K562 (cell line): ENCODE measurements around the gene ZNF672. TPM values are rescaled to one million over a fixed set of nuclear protein-coding genes. Genes with fewer than 3 reads are reported as not detected.

Experiments
- CAMTA2 ChIP-seq: fragments of 250-450 bp; sonication (Bioruptor Pico); conservative IDR thresholded peaks from 2 replicates; pipeline ENCODE4 v1.5.1; 2022
- CBFA2T2 ChIP-seq: fragments of 450-650 bp; conservative IDR thresholded peaks from 2 replicates; pipeline ENCODE4 v1.6.1; 2017; ENCODE audit warnings: mild to moderate bottlenecking
- EP300 ChIP-seq: IDR thresholded peaks from 2 replicates; pipeline ENCODE4 v1.6.1; 2012; ENCODE audit warnings: low read length, improper control_type of control experiment
- FOS ChIP-seq: IDR thresholded peaks from 3 replicates; pipeline ENCODE4 v1.6.1; 2011; ENCODE audit not compliant: insufficient read length; ENCODE audit errors: extremely low read depth
- FOXA3 ChIP-seq, 2 experiments: fragments of 450-650 bp in 1 of 2; sonication (generic) in 1 of 2; formaldehyde crosslinking; IDR thresholded peaks in 1 of 2; conservative IDR thresholded peaks in 1 of 2; 2 replicates each; pipeline versions ENCODE4 v1.4.0 to v1.8.0; 2020 to 2022; ENCODE audit warnings: mild to moderate bottlenecking in 2 of 2, missing genetic modification reagents in 1 of 2
- LEF1 ChIP-seq: fragments of 450-650 bp; IDR thresholded peaks from 2 replicates; pipeline ENCODE4 v1.6.1; 2016; ENCODE audit warnings: mild to moderate bottlenecking
- MEIS2 ChIP-seq: fragments of 450-650 bp; IDR thresholded peaks from 2 replicates; pipeline ENCODE4 v1.6.1; 2014; ENCODE audit warnings: mild to moderate bottlenecking; ENCODE audit not compliant: partially characterized antibody
- NCOR1 ChIP-seq: fragments of 450-650 bp; IDR thresholded peaks from 2 replicates; pipeline ENCODE4 v1.6.1; 2016; ENCODE audit warnings: mild to moderate bottlenecking, moderate library complexity
- NFIC ChIP-seq: fragments of 450-650 bp; IDR thresholded peaks from 2 replicates; pipeline ENCODE4 v1.6.1; 2017; ENCODE audit warnings: mild to moderate bottlenecking, inconsistent platforms
- SMARCC2 ChIP-seq: fragments of 450-650 bp; IDR thresholded peaks from 2 replicates; pipeline ENCODE4 v1.6.1; 2017; ENCODE audit warnings: antibody characterized with exemption, moderate library complexity, mild to moderate bottlenecking, low read depth
- SRSF7 ChIP-seq: fragments of 200-400 bp; formaldehyde crosslinking; optimal IDR thresholded peaks from 2 replicates; pipeline ENCODE3; 2017; ENCODE audit warnings: mild to moderate bottlenecking, low read depth, low read length
- STAT5A ChIP-seq: IDR thresholded peaks from 2 replicates; pipeline ENCODE4 v1.6.1; 2012; ENCODE audit warnings: low read length, inconsistent platforms, borderline replicate concordance
- TEAD1 ChIP-seq, 2 experiments: fragments of 450-650 bp in 1 of 2; sonication (generic) in 1 of 2; formaldehyde crosslinking; IDR thresholded peaks; 2 replicates each; pipeline versions ENCODE4 v1.4.0 to v1.8.0; 2020 to 2022; ENCODE audit warnings: mild to moderate bottlenecking in 2 of 2, missing genetic modification reagents in 1 of 2
- THAP12 ChIP-seq: fragments of 250-450 bp; sonication (Bioruptor Pico); IDR thresholded peaks from 2 replicates; pipeline ENCODE4 v1.9.0; 2021; ENCODE audit warnings: mild to moderate bottlenecking, inconsistent platforms
- ZNF232 ChIP-seq: sonication (generic); formaldehyde crosslinking; IDR thresholded peaks from 2 replicates; pipeline ENCODE4 v1.8.0; 2022; ENCODE audit warnings: mild to moderate bottlenecking, missing genetic modification reagents
- polyA plus RNA-seq, 8 experiments: library from polyadenylated mRNA; depleted of rRNA in 4 of 8; stranded (reverse) in 5 of 8; unstranded in 3 of 8; fragments of >200 nt; fragmentation: Nextera tagmentation in 2 of 8; fragmentation: Illumina TruSeq in 1 of 8; extraction: Ambion mirVana in 2 of 8; extraction: Trizol in 1 of 8; gene quantifications; 2 replicates each; pipeline versions ENCODE4 v1.2.1 to v1.2.3, GENCODE V29; 2011 to 2014; ENCODE audit warnings: inconsistent platforms in 1 of 8, missing spikeins in 1 of 8
- total RNA-seq, 7 experiments: library from RNA; depleted of rRNA in 6 of 7; stranded (reverse); fragments of >200 nt in 6 of 7; fragmentation: Illumina TruSeq in 2 of 7; extraction: Trizol in 2 of 7; gene quantifications; 2 replicates each; pipeline versions ENCODE4 v1.2.1 to v1.2.3, GENCODE V29; 2011 to 2021; ENCODE audit warnings: low replicate concordance in 1 of 7
- TF ChIP-seq, protein P1 (sequence below): fragments of 250-450 bp; sonication (Bioruptor Pico); IDR thresholded peaks from 2 replicates; pipeline ENCODE4 v1.5.0; 2021; ENCODE audit warnings: mild to moderate bottlenecking, moderate library complexity
- TF ChIP-seq, protein P2 (sequence below): fragments of 450-650 bp; IDR thresholded peaks from 2 replicates; pipeline ENCODE4 v1.6.1; 2016
- TF ChIP-seq, protein P3 (sequence below): fragments of 450-650 bp; formaldehyde crosslinking; IDR thresholded peaks from 2 replicates; pipeline ENCODE4 v1.4.0; 2020; ENCODE audit warnings: mild to moderate bottlenecking, moderate library complexity
- TF ChIP-seq, protein P4 (sequence below): fragments of 450-650 bp; IDR thresholded peaks from 2 replicates; pipeline ENCODE4 v1.6.1; 2016; ENCODE audit warnings: mild to moderate bottlenecking

The ZNF672 gene
- total and polyA plus RNA-seq, 9 of the 15 experiments (the other 6 are each of a cell fraction or from before 2014, with no cell fraction given), result 1.9 to 57.9 (median 24.1) TPM

DNA sequence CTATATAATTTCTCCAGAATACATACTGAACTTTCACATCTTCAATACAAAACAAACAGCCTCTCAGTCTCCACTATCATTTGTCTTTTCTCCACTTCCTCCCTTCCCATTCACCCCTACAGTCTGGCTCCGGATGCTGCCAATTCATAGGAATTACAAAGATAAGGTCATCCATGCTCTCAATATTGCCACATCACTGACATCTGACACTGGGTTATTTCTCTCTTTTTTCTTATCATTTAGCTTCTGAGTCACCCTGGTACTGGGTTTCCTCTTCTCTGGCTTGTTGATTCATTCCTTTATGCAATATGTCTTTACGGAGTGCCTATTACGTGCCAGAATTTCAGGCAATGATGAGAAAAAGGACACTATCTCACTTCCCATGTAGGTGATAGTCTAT is 9.2 kb upstream of the ZNF672 start (continued):
- TF ChIP-seq, protein P1, sequence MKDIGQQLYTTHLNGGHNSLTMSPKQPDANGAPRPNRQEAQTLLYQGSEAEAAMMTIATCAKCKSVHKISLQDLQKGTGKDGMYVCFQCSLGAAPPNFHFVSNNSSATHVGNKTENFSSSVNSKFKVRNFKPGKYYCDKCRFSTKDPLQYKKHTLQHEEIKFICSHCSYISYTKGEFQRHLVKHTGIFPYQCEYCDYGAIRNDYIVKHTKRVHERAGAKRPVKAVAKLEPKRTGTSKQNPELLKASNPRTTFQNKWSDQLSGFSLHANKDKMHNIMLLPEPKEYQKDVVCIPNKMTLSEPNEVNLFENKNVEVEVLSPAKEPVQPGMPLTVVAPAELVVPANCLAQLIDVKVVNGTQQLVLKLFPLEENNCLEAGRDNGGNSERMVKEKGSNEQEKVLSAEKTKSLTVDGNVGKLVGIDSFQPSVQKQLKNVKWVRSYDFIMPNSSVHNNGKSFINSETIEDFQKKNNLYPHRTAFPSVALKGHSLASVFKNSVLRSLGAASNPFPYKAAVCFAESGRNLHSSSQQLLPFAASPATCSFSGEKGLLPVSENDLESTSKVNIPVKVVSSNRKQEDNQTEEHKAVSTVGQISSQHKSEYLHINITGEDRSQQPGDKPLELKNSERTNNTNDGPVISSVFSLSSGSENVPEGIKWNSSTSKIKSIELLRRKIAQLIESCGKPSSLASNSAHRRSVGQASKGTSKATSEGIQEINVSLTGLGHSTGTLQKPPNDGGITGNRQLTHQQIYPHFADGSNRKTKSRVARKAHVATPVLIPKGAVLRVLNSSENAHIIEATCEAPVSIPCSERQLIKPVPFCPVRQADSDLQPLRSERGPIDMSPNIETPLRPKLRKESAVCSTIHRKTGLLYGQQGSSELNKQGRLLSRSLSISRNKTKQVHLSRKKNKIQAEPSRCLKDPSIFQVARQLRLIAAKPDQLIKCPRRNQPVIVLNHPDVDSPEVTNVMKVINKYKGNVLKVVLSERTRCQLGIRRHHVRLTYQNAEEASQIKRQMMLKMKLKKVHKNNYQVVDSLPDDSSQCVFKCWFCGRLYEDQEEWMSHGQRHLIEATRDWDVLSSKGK (CRISPR knock-in tag), result no peak
- TF ChIP-seq, protein P2, sequence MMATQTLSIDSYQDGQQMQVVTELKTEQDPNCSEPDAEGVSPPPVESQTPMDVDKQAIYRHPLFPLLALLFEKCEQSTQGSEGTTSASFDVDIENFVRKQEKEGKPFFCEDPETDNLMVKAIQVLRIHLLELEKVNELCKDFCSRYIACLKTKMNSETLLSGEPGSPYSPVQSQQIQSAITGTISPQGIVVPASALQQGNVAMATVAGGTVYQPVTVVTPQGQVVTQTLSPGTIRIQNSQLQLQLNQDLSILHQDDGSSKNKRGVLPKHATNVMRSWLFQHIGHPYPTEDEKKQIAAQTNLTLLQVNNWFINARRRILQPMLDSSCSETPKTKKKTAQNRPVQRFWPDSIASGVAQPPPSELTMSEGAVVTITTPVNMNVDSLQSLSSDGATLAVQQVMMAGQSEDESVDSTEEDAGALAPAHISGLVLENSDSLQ, result peak; percentile 82
- TF ChIP-seq THAP12 (CRISPR knock-in tag) (no peak), TEAD1 (CRISPR knock-in tag; IDR thresholded peaks at IDR 0.05) (peak; percentile 7 to 35; a peak in 1 of 4 replicates), LEF1 (peak; percentile 89), EP300 (peak; percentile 91), CAMTA2 (no peak), FOS (peak; percentile 44), NFIC (peak; percentile 60), MEIS2 (peak; percentile 86), SMARCC2 (peak; percentile 93), STAT5A (peak; percentile 46; the same call in 1 of the 2 replicates), ZNF232 (CRISPR knock-in tag) (no peak), NCOR1 (peak; percentile 81), FOXA3 (CRISPR knock-in tag; conservative IDR thresholded peaks at IDR 0.05 in 1 of 2, IDR thresholded peaks at IDR 0.05 in 1 of 2) (peak; percentile 60 to 77; a peak in 3 of 4 replicates), CBFA2T2 (peak; percentile 73), SRSF7 (no peak)
- TF ChIP-seq, protein P3, sequence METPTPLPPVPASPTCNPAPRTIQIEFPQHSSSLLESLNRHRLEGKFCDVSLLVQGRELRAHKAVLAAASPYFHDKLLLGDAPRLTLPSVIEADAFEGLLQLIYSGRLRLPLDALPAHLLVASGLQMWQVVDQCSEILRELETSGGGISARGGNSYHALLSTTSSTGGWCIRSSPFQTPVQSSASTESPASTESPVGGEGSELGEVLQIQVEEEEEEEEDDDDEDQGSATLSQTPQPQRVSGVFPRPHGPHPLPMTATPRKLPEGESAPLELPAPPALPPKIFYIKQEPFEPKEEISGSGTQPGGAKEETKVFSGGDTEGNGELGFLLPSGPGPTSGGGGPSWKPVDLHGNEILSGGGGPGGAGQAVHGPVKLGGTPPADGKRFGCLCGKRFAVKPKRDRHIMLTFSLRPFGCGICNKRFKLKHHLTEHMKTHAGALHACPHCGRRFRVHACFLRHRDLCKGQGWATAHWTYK (CRISPR knock-in tag), result no peak
- TF ChIP-seq, protein P4, sequence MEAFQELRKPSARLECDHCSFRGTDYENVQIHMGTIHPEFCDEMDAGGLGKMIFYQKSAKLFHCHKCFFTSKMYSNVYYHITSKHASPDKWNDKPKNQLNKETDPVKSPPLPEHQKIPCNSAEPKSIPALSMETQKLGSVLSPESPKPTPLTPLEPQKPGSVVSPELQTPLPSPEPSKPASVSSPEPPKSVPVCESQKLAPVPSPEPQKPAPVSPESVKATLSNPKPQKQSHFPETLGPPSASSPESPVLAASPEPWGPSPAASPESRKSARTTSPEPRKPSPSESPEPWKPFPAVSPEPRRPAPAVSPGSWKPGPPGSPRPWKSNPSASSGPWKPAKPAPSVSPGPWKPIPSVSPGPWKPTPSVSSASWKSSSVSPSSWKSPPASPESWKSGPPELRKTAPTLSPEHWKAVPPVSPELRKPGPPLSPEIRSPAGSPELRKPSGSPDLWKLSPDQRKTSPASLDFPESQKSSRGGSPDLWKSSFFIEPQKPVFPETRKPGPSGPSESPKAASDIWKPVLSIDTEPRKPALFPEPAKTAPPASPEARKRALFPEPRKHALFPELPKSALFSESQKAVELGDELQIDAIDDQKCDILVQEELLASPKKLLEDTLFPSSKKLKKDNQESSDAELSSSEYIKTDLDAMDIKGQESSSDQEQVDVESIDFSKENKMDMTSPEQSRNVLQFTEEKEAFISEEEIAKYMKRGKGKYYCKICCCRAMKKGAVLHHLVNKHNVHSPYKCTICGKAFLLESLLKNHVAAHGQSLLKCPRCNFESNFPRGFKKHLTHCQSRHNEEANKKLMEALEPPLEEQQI, result no peak; the same call in 1 of the 2 replicates
